ENCODE results near the gene UTF1. TPM values are rescaled to one million over a fixed set of nuclear protein-coding genes. Genes with fewer than 3 reads are reported as not detected.

UTF1 gene
- total and polyA plus RNA-seq, 9 of the 15 experiments (the other 6 are each of a cell fraction or from before 2014, with no cell fraction given), result 0.35 to 0.46 TPM; not detected in 7

GRCh38 chr10:133278577-133279265 is 48.7 kb downstream of the UTF1 start (continued):
- no peak for TF ChIP-seq NKRF (IDR thresholded peaks at IDR 0.05; ENCODE audit: borderline replicate concordance)
- peak in 2 of 3 experiments; percentile 16 to 62; a peak in 3 of 6 replicates for TF ChIP-seq ZBTB11 (CRISPR knock-in tag; IDR thresholded peaks at IDR 0.05)
- TF ChIP-seq ZBTB17 (CRISPR knock-in tag; IDR thresholded peaks at IDR 0.05), result peak; percentile 72; the same call in 1 of the 2 replicates
- peak; percentile 34; the same call in 1 of the 2 replicates for TF ChIP-seq ZFX (CRISPR knock-in tag; IDR thresholded peaks at IDR 0.05)
- peak; percentile 28; the same call in 1 of the 2 replicates for TF ChIP-seq ZBTB33 (CRISPR knock-in tag; IDR thresholded peaks at IDR 0.05)
- no peak for TF ChIP-seq FOXJ3 (CRISPR knock-in tag; IDR thresholded peaks at IDR 0.05)
- no peak for TF ChIP-seq ZNF212 (CRISPR knock-in tag; IDR thresholded peaks at IDR 0.05)
- TF ChIP-seq MAZ (CRISPR knock-in tag; conservative IDR thresholded peaks at IDR 0.05 in 1 of 2, IDR thresholded peaks at IDR 0.05 in 1 of 2), result peak; percentile 52 to 70; a peak in 3 of 4 replicates
- peak; percentile 77 for TF ChIP-seq EGR1 (conservative IDR thresholded peaks at IDR 0.05)
- TF ChIP-seq ZBTB1 (CRISPR knock-in tag; IDR thresholded peaks at IDR 0.05; ENCODE audit: borderline replicate concordance, low read depth), result no peak

Data from K562 (cell line).